GM18520 (cell line): Measurements from ENCODE around the gene NCS1.

ENCODE experiments used
- ATAC-seq: cut with Tn5 transposase; IDR thresholded peaks from one replicate; pipeline ENCODE4 v1.9.1; 2021; ENCODE audit not compliant: unreplicated experiment

NCS1 gene

DNA sequence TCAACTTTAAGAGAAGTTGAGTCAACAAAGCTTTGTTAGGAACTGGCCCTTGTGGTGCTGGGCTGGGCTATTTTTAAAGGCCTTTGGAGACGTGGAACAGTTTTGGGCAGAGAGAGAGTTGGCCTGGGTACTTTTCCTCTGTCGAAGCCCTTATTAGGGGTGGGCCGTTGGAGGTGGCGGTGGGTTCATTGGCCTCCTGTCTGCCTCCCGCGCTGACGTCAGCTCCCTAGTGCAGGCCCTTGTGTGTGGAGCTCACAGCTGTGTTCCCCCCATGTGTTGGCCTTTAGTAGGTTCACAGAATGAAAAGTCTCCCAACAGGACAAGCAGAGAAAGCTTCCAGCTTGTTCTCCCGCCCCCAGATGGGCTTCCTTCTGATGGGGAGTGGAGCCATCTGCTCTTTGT is 2.7 kb downstream of the NCS1 start:
- no peak for ATAC-seq

DNA sequence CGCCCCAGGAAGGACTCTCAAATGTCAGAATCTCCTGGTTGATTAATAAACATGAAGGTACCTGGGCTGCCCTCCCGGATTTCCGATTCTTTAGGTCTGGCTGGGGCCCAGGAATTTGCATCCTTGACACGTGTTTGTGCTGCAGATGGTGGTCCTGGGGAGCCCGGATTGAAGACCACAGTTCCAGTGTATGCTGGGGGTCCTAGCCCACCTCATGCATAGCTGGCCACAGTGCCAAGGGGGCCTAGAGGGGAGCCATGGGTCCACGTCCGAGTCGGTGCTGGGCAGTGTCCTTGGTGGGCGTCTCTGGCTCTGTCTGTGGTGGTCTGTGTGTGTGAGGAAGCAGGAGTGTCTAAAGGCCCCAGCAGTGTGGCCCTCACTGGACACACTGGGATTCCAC is 3.2 kb downstream of the NCS1 start:
- ATAC-seq = no peak

DNA sequence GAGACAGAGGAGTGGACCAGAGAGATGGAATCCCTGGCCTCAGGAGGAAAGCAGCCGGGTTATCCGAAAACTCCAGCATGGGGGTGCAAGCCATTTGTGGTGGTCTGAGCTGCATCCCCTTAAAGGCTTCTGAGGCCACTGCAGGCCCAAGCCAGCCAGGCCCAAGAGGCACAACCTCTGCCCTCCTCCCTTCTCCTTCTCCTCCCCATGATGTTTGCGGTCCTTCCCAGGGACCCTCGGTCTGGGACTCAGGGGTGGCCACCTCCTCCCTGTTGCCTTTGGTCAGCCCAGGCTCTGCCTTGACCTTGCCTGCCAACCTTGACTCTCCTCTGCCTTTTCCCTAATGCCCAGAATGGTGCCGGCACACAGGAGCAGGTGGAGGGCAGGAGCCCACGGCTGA is 4.6 kb downstream of the NCS1 start:
- ATAC-seq = no peak

DNA sequence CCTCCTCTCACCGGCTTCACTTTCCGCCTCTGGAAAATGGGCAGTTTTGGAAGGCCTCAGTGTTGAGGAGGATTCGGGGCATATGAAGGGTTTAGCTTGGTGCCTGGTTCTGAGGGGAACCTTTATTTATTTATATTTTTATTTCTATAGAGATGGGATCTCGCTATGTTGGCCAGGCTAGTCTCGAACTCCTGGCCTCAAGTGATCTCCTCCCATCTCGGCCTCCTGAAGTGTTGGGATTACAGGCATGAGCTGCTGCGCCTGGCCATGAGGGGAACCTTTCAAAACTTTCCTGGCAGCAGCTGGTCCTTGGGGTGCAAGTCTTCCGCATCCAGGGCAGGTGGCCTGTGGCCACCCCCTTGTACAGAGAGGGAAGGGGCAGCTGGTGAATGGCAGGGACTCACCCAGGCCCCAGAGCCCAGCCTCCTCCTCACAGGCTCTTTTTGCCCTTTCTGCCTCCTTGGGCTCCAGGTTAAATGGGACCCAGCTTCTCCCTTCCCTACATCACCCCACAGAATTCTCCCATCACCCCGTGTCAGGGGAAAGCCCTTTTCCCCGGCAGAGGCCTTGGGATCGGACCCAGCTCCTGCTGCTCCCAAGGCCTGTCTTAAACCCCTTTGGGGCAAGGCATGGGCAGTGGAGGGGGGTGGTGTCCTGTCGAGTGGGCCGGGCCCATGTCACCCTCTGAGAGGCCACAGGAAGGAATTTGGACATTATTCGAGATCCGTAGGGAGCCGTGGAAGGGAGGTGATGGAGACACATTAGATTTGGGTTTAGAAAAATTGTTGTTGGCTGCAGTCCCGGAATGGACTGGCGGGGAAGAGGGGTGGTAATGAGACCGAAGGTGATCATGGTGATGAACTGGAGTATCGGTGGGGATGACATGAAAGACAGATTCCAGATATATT is 5.9 kb downstream of the NCS1 start:
- ATAC-seq = no peak

DNA sequence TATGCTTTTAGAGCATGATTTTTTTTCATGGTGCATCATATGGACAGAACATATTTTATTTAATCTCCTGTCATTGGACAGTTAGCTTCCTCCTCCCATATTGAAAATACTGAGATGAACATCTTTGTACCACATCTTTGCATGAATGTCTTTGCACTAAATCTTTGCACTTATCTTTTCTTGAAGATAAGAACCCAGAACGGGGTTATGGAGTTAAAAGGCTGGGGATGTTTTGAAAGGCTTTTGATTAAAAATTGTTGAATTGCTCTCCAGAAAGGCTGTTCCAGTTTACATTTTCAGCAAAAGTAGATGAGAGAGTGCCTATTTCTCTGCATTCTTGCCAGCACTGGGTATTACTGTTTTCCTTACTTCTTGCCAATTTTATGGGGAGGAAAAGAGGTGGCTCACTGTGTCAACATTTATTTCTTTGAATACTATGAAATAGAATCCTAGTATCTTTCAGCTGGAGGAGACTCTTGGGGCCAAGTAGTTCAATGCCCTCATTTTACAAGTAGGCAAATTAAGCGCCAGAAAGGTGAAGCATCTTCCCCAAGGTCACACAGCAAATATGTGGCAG is 7.2 kb downstream of the NCS1 start:
- ATAC-seq = no peak

DNA sequence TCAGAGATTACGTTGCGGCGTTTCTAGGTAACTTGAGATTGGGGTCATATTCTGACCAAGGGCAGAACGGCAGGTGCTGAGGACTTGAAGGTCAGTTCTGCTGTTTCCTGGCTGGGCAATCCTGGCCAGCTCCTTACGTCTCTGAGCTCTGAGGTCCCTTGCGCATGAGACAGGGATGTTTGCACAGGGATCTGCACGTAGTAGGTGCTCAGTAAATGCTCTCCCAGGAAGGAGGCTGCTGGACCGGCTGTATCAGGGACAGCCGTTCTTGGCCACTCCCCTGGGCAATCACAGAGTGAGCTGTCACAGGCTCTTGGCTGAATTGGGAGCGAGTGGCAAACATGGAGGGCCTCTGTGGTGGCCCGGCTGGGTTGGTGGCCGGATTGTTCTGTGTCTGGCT is 8.3 kb downstream of the NCS1 start:
- no peak for ATAC-seq

DNA sequence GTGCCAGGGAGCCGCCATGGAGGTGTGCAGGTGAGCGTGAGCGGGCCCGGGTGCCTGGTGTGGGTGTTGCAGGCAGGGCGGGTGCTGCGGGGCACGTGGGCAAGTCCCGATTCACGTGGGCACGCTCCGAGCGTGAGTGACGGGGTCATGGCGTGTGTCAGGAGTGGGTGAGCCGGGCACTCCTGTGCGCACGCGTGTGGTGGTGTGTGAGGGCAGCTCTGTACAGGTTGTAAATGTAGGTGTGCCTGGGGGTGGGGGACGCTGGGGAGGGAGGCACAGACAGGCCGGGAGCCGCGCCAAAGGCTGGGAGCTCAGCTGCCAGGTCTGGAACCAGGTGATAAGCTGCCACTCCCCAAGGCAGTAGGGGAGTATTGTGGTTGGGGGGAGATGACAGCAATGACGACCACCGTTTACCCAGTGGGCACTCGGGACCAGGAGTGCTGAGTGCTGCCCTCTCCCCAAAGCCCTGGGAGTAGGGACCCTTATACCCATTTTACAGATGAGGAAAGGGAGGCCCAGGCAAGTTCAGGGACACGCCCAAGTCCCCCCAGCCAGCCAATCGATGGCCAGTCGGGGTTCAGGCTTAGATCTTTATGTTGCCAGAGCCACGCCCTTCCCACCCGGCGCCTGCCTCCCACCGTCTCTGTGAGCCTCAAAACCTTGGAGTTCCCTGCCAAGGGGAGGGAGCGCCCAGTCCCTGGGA is 9.6 kb downstream of the NCS1 start:
- no peak for ATAC-seq

DNA sequence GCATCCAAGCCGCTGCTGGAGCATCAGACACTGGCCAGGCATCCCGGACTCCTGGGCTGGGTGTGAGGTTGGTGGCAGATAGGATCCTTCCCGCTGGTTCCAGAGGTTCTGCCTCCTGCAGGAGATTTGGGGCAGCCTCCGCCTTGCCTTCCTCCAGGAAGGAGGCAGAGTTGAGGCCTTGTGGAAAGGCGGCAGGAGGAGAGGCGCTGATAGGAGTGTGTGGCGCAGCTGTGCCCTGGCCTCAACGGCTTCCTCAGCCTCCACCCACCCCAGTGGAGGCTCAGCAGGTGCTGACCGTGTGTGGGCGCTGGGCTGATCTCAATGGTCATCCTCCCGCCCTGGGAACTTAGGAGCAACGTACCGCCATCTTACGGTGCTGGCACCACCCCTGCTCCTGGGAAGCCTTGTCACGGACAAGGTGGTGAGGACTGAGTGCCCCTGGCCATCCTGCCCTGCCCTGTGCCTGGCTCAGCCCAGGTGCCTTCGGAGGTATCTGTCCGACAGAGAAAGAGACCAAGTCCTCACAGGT is 10.2 kb downstream of the NCS1 start:
- no peak for ATAC-seq

DNA sequence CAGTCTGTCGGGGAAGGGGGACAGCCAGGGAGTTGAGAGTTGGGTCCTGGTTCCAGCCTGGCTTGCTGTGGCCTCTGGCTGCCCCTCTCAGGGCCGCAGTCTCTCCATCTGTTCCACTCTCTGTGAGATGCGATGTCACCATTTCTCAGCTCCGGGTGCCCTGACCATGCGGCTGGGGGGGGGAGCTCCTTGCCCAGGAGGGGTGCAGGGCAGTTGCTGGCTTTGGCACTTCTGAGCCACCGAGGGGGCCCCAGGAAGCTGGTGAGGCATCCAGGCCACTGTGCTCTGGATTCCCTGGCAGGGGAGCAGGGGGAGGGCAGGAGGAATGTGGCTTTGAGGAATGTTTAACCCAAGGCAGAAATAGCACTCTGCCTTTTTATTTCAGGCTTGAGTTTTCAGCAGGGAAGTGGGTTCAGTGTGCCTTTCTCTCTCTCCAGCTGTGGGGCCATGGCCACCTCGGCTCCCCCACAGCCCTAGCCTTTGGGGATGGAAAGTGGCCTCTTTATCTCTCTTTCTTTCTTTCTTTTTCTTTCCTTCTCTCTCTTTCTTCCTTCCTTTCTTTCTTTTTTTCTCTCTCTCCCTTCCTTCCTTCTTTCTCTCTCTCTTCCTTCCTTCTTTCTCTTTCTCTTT is 11.0 kb downstream of the NCS1 start:
- no peak for ATAC-seq

DNA sequence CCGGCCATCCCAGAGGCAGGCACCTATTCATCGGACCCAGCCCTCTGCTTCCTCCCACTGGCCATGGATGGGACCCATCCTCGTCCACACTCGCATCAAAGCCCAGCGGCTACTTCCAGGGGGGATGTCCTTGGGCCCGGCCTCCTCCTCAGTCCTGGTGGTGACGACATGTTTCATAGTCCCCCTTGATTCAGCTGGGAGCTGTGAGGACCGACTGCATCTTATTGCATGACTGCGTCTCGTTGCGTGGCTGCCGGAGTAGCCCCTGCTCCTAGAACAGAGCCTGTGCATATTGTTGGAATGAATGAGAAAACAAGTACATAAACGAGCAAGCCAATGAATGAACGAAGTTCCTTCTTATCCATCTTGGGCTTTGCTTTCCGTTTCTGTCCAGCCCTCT is 12.8 kb downstream of the NCS1 start:
- no peak for ATAC-seq

DNA sequence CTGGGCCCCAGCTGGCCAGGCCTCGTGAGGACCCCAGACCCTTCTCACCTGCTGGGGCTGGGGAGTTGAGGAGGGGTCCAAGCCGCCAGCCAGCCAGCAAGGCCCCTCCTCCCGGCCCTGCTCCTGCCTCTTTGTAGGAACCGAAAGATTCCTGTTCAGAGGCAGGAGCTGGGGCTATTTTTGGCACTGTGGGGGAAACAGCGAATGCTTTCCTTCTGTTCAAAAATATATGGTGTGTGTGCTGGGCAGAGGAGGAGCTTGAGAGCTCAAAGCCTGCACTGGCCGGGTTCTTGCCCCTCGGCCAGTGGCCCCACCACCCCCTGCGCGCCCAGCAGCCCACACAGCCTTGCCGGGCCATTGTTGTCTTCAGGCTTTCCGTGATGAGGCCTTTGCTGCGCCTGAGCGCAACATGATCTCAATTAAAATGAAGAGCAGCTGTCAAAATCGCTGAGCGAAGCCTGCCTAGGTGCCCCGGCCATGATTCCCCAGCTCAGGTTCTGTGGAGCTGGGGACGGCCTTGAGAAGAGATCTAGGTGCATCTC is 13.4 kb downstream of the NCS1 start:
- no peak for ATAC-seq

DNA sequence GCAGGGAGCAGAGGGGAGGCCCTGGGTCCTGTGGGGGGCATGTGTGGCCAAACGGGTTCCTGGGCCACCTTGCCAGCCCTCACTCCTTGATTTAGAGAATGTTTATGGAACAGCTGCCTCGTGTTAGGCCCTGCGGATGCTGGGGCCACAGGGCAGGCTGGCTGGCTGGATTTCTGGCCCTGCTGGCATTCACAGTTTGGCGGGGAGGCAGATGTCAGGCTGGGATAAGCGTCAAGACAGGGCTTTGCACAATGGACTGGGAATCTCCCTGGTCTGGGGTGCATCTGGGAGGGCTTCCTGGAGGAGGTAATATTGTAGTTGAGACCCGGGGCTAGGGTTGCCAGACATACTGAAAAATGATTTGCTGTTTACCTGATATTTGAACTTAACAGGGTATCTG is 13.8 kb downstream of the NCS1 start:
- no peak for ATAC-seq

DNA sequence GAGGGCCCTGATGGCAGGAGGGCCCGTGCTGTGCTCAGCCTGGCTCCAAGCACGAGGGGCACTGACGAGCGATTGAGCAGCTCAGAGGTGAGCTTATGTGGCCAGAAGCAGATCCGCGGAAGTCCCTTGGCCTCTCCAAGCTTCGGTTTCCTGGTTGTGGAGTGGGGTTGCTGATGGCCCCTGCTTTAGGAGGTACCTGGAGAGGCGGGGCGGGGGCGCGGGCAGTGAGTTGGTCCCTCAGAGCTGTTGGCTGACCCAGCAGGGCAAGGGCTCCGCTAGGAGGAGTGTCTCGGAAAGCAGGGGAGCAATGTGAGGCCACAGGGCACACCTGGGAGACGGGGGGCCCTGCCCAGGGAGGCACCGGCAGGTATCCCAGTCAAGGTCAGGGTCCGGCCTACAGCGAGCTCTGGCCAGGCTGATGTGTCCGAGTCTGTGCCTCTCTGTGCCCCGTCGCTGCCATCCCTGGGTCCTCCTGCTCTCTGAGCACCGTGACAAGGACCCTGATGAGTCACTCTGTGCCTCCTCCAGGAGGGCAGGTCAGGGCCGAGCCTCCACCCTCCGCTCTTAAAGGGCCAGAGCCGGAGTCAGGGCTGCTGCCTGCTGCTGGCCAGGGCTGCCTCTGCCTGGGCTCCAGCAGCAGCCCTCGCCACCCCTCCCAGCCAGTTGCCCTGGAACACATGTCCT is 14.8 kb downstream of the NCS1 start:
- ATAC-seq = no peak

DNA sequence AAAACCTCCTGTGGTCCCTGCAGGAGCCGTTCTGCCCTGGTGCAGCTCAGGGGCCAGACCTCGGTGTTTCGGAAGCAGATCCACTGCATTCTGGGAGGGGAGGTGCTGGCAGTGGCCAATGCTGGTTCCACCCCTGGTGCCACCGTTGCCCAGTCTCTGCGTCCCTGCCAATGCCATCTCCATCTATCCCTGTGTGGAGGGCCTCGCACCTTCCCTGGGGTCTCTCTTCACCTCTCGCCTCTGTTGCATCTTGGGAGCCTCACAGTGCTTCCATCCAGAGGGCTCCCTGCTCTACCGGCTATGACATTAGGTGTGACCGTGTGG is 15.3 kb downstream of the NCS1 start:
- no peak for ATAC-seq

DNA sequence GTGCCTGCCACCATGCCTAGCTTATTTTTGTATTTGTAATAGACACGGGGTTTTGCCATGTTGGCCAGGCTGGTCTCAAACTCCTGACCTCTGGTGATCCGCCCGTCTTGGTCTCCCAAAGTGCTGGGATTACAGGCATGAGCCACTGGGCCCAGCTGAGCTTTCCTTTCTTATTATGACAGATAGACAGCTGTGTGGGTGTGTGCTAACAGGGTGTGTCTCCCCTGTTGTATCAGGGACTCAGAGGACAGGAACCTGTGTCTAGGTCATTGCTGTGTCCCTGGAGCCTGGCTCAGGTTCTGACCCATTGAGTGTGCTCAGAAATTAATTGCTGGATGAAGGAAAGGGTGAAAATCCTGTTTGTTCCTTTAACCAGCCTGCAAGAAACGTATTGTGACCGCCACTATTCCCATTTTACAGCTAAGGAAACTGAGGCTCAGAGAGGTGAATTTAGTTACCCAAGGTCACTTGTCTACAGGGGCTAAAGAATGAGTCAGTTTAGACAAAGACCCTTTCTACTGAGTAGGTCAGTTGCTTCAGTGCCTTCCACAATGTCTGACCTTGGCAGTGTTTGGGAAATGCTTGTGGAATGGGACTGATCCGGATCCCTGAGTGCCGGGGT is 16.8 kb downstream of the NCS1 start:
- no peak for ATAC-seq

DNA sequence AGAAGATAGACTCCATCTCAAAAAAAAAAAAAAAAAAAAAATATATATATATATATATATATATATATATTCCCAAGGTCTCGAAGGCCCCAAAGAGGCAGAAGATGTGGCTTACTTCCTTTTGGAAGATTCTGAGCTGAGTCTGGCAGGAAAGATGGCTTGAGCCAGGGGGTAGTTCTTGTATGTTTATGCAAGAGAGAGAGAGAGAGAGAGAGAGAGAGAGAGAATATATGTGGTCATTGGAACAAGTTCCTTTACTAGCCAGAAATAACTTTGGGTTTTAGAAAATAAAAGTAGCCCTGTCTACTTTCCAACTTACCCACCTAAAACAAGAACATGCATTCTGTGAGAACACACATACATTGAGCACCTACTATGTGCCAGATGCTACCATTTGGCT is 17.6 kb downstream of the NCS1 start:
- ATAC-seq = no peak

DNA sequence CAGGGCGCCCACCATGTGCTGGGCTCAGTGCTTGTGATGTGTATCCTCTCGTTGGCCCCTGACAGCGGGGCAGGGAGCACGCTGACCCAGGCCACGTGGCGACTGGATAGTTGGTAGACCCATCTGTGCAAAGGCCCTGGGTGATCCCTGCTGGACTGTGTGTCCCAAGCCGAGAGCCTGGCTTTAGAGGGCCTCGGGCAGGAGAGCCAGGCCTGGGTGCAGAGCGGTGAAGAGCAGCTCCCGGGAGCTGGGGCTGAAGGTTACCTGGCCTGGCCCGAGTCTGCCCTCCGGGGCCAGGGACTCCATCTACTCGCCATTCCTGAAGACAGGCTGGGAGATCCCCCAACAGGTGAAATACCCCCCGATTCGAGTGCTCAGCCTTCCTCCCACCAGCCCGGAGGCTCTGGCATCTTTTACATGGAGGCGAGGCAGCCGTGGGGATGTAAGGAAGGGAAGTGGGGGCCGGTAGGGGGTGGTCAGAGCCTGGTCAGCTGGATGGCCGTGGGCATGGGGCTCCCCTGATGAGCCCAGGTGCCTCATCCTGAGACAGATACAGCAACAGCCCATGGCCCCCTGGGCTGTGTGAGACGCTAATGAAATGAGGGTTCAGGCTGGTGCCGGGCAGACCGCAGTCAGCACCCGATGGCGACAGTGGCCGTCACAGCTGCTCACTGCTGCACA is 19.0 kb downstream of the NCS1 start:
- ATAC-seq = no peak

DNA sequence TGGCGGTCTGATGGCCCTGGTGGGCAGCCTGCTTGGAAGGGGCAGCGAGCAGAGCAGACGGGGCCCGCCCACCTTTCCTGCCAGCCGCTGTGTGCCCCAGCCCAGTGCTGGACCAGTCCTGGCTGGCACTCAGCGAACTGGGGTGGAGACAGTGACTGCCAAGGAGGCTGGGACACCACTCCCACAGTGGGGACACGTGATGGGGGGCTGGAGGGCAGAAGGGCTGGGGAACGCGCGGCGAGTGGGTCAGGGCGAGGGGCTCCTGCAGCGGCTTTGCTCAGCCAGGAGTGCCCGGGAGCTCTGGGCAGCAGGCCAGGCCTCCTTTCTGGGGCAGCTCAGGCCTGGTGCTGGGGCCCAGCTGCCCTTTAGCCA is 19.5 kb downstream of the NCS1 start:
- no peak for ATAC-seq

DNA sequence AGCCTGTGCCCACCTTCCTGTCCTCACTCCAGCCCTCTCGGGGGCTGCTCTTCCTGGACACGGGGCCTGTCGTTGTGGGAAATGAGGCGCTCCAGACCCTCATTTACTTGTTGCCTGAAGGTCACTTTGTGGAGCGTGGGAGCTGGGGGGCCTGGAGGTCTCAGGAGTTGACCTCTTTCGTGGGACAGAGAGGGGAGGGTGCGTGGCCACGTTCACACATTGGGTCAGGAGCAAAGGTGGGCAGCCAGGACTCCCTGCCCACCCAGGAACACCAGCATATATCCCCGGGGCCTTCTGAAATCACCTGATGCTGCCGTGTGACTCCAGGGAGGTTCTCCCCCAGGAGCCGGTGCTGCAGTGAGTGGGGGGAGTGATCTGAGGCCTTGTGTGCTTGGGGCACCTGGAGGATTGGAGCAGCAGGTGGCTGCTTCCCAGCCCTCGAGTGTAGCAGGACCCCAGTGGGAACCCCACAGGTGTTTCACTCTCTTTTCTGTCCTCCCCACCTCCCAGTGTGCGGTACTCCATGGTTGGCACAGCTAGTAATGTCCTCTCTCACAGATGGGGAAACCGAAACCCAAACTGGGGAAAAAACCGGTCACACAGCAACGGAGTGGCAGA is 20.3 kb downstream of the NCS1 start:
- ATAC-seq = no peak
